GM15510 (cell line): Measurements from ENCODE around the gene FUT7.

Experiments
- POLR2A ChIP-seq: IDR thresholded peaks from 3 replicates; pipeline ENCODE4 v1.6.1; 2011; ENCODE audit warnings: borderline replicate concordance; ENCODE audit not compliant: insufficient read length; ENCODE audit errors: extremely low read depth

FUT7 gene

GRCh38 chr9:137034039-137034708 is 2.3 kb upstream of the FUT7 start:
- no peak for TF ChIP-seq POLR2A

GRCh38 chr9:137032858-137033257 is 970 bp upstream of the FUT7 start:
- TF ChIP-seq POLR2A = no peak

- TF ChIP-seq POLR2A = no peak
These were observed 1.1 kb downstream of the FUT7 start for GRCh38 chr9:137030538-137031527.

- no peak for TF ChIP-seq POLR2A
These were observed 1.9 kb downstream of the FUT7 start for GRCh38 chr9:137030006-137030405.

GRCh38 chr9:137029058-137029936 is 2.6 kb downstream of the FUT7 start:
- no peak for TF ChIP-seq POLR2A

- TF ChIP-seq POLR2A = no peak
These were observed 3.4 kb downstream of the FUT7 start for GRCh38 chr9:137028263-137029057.

- no peak for TF ChIP-seq POLR2A
These were observed 4.3 kb downstream of the FUT7 start, which contains the start of gene ABCA2 for GRCh38 chr9:137027369-137028262. Gene ABCA2, minus strand, starts transcription at chr9:137028237. Its CDS starts 97 bp downstream, at chr9:137028140.

GRCh38 chr9:137026828-137027227 is 5.1 kb downstream of the FUT7 start:
- no peak for TF ChIP-seq POLR2A

GRCh38 chr9:137026384-137026783 is 5.5 kb downstream of the FUT7 start:
- TF ChIP-seq POLR2A = no peak

- no peak for TF ChIP-seq POLR2A
These were observed 6.3 kb downstream of the FUT7 start for GRCh38 chr9:137025517-137025966.

- TF ChIP-seq POLR2A = no peak
These were observed 8.3 kb downstream of the FUT7 start for GRCh38 chr9:137023583-137023991.

GRCh38 chr9:137023157-137023556 is 8.7 kb downstream of the FUT7 start:
- no peak for TF ChIP-seq POLR2A

GRCh38 chr9:137022662-137023008 is 9.3 kb downstream of the FUT7 start:
- no peak for TF ChIP-seq POLR2A
